Retinal pigment epithelial cell (primary cell): Measurements from ENCODE around the gene WLS.
A peak's percentile ranks its signal among the peaks of the same experiment; 100 is the strongest.

Experiments
- DNase-seq: peaks from one replicate; pipeline ENCODE4 v3.0.0-alpha.2; 2010; ENCODE audit warnings: low read depth
- H3K4me3 ChIP-seq: 2 replicates; pipeline ENCODE4 v1.5.1; 2011; ENCODE audit warnings: mild to moderate bottlenecking, low read length, control low read depth, moderate library complexity
- TF ChIP-seq, protein P1 (sequence below): conservative IDR thresholded peaks from 2 replicates; pipeline ENCODE4 v1.5.1; 2011; ENCODE audit warnings: low read depth, low read length, control low read depth, inconsistent platforms

The WLS gene

DNA sequence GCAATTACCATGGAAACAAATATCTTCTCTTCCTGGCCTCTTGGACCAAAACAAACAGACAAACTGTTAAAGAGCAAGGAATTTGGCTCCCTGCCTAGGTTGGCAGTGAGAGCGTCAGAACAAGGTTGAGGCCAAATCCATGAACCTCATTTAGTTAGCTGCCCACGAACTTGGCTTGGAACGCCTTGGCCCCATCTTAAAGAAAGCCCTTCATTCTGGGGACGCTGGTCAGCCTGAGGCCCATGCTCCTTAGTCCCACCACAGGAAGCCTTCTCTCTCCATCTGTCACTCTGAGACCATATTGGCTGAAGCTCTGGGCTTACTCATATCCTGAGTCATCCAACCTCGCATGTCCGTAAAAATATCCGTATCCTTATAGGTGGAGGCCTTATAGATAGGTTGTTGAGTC lies 119.5 kb downstream of the WLS start:
- no peak overlapping the region for H3K4me3 ChIP-seq
- TF ChIP-seq, protein P1, sequence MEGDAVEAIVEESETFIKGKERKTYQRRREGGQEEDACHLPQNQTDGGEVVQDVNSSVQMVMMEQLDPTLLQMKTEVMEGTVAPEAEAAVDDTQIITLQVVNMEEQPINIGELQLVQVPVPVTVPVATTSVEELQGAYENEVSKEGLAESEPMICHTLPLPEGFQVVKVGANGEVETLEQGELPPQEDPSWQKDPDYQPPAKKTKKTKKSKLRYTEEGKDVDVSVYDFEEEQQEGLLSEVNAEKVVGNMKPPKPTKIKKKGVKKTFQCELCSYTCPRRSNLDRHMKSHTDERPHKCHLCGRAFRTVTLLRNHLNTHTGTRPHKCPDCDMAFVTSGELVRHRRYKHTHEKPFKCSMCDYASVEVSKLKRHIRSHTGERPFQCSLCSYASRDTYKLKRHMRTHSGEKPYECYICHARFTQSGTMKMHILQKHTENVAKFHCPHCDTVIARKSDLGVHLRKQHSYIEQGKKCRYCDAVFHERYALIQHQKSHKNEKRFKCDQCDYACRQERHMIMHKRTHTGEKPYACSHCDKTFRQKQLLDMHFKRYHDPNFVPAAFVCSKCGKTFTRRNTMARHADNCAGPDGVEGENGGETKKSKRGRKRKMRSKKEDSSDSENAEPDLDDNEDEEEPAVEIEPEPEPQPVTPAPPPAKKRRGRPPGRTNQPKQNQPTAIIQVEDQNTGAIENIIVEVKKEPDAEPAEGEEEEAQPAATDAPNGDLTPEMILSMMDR = no peak
- DNase-seq = peak; percentile 59

DNA sequence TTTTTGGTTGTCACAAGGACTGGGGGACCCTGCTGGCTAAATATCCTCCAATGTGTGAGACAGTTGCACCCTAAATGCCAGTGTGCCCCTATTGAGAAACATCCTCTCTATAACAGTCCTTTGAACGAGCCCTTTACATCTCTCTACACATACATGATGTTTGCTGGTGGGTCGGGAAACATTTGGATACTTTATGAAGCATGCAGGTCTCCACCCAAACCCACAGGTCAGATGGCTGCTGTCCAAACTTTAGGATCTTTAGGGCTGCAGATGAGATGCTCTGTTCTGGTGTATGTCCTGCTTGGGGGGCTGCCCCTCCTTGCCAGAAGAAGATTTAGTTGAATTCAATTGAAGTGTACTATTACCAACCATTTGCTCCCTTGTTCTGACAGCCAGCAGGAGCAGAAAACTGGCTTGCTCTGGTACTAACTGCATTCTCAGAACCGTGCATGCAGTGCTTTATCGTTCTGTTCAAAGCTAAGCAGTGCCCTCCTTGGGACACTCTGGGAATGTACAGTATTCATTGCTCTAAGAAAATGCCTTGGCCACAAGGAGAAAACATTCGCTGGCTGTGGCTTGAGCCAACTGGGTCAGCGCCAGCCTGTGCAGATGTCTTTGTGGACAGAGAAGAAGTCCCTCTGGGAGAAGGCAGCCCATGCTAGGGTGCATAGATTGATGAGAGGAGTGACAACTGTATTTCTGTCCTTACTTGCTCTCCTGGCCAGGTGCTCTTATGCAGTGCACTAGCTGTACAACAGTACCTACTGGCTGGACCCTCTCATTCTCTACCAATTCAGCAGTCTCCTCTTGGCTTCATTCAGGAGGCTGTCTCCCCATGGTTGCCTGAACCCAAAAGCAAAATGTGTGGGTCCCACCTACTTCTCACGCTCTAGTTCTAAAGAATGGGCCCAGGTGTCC lies 120.5 kb downstream of the WLS start:
- TF ChIP-seq, protein P1 = peak; percentile 77
- no peak overlapping the region for H3K4me3 ChIP-seq
- DNase-seq = no peak

DNA sequence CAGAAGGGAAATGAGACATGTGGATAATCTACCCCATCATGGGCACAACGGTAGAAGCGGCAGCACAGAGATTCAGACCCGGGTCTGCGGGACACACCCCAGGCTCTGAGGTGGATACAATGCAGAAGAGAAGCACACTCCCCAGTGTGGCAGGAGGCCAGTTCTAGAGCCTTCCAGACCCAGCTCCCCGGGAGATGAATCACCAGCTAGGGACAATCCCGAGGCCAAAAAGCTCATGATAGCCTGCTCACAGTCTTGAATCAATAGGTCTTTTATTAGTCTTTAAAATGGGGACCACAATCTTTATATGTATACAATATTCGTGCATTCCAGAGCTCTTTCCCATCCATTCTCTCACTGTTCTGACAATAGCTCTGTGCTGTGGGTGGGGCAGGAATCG lies 124.6 kb downstream of the WLS start:
- TF ChIP-seq, protein P1 = no peak
- H3K4me3 ChIP-seq = no peak overlapping the region
- no peak for DNase-seq

DNA sequence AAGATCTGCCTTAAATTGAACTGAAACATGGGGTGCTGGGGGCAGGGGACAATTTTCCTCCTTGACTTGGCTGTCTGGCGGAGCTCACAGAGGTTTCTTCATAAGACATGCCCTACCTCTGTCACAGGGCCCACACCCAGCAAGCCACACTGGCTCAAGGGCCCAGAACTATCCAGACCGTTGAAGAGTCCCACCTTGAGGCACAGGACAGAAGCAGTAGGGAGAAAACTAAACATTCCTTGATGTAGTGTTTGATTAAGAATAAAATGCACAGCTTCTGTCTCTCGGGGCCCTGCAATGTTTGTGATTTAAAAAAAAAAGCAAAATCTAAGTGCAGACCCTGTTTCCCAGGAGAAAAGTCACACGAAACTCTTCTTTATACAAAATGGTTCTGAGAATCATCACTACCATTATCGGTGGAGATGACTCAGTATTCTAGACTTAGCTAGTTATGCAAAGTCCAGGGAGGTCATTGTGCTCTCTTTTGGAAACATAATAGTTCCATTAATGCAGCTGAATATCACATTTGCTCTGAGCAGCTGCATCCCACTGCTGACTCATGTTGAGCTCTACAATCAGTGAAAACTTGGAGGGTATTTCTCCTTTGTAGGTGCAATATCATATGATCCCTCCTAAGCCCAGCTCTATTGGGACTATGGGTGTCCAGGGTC lies 128.3 kb downstream of the WLS start:
- no peak for DNase-seq
- TF ChIP-seq, protein P1 = no peak
- no peak overlapping the region for H3K4me3 ChIP-seq

DNA sequence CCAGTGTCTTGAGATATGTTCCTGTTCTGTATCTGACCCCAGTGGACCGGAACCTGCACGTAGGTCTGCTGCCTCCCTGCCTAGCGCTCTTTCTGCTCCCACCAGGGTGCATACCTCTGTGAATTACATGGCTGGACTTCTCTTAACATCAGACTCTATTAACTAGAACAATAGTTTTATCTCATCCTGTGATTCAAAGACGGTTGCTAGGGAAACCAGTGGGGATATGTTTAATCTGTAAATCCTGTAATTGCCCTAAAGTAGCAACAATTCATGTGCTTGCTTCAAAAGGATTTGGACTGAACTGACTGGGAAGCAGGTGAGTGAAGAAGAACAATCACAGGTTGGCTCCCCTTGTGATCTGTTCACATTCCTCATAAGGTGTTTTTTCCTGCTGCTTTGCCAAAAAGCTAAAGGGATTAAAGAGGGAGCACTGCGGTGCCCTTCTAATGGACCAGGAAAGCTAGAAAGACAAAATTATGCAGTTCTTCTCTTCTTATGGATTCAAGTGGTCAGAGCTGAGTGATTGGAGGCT lies 129.2 kb downstream of the WLS start:
- DNase-seq = peak; percentile 69
- TF ChIP-seq, protein P1 = no peak
- H3K4me3 ChIP-seq = no peak overlapping the region

DNA sequence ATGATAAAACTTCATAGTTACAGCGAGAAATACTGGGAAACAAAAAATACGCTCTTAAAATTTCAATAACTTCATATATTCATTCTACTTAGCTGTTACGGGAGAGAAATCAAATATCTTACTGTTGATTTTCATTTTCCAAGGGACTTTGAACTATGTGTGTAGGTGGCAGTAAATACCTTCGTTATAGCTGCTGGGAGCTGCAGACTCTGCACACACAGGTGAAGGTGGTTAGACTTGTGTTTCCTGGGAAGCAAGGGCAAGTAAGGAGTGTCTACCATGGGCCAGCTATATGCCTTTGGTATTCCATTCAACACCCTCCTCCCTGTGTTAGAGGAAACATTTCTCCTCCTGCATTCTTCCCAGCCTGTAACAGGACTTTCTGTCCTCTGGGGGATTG lies 130.5 kb downstream of the WLS start:
- DNase-seq = no peak
- TF ChIP-seq, protein P1 = no peak
- H3K4me3 ChIP-seq = no peak overlapping the region

DNA sequence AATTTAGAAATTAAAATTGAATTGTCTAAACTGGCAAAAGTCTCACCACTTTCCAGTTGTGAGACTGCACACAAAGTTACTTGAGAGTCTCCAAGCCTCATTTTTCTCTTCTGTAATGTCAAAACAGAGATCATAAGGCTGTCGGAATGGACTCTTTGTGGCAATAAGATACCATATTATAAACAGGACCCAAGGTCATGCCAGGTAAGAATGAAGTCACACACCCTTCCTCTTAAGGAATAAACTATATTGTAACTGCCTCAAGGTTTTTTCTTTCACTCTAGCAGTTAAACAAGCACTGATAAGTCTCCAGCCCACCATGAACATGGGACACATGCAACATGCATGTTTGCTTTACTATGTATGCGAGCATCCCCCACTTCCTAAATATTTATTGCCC lies 131.8 kb downstream of the WLS start:
- no peak overlapping the region for H3K4me3 ChIP-seq

More for the DNA sequence above, 131.8 kb downstream of the WLS start:
- no peak for DNase-seq
- TF ChIP-seq, protein P1 = no peak
